Neural cell (in vitro differentiated cells): Measurements from ENCODE around the gene MAP2K7. TPM values are rescaled to one million over a fixed set of nuclear protein-coding genes. Genes with fewer than 3 reads are reported as not detected.

Experiments used
- H2AFZ ChIP-seq: fragments of 200-600, 300-800 bp; sonication (generic), shearing (Covaris generic); 2 replicates; pipeline ENCODE4 v1.6.0; 2014; ENCODE audit warnings: low read depth, mild to moderate bottlenecking, antibody characterized with exemption, low read length, moderate library complexity
- H3F3A ChIP-seq: fragments of 200-600 bp; shearing (Covaris generic); 2 replicates; pipeline ENCODE4 v1.6.1; 2016; ENCODE audit warnings: mild to moderate bottlenecking, moderate library complexity, mixed read lengths, antibody characterized with exemption, low read length; ENCODE audit not compliant: insufficient read depth, poor library complexity, severe bottlenecking
- H3K27ac ChIP-seq: fragments of 200-600, 300-800 bp; sonication (generic), shearing (Covaris generic); 2 replicates; pipeline ENCODE4 v1.5.1; 2014; ENCODE audit warnings: mild to moderate bottlenecking, low read length, moderate library complexity
- H3K27me3 ChIP-seq: fragments of 300-800, 200-600 bp; sonication (generic), shearing (Covaris generic); 2 replicates; pipeline ENCODE4 v1.6.0; 2014; ENCODE audit warnings: mild to moderate bottlenecking, low read depth, low read length, moderate library complexity; ENCODE audit not compliant: insufficient read depth
- H3K36me3 ChIP-seq: fragments of 300-800, 200-600 bp; sonication (generic), shearing (Covaris generic); 2 replicates; pipeline ENCODE4 v1.5.1; 2014; ENCODE audit warnings: mild to moderate bottlenecking, antibody characterized with exemption, low read length, moderate library complexity; ENCODE audit not compliant: insufficient read depth
- H3K4me2 ChIP-seq: fragments of 300-800, 200-600 bp; sonication (generic), shearing (Covaris generic); 2 replicates; pipeline ENCODE4 v1.6.0; 2014; ENCODE audit warnings: mild to moderate bottlenecking, low read length
- H3K4me3 ChIP-seq: fragments of 300-800, 200-600 bp; sonication (generic), shearing (Covaris generic); 2 replicates; pipeline ENCODE4 v1.5.1; 2014; ENCODE audit warnings: mild to moderate bottlenecking, low read length, moderate library complexity
- H3K79me2 ChIP-seq: fragments of 200-600 bp; shearing (Covaris generic); replicated peaks from 2 replicates; pipeline ENCODE4 v1.6.0; 2014; ENCODE audit warnings: mild to moderate bottlenecking, low read length, moderate library complexity; ENCODE audit not compliant: insufficient read depth
- H3K9ac ChIP-seq: fragments of 300-800, 200-600 bp; sonication (generic), shearing (Covaris generic); 2 replicates; pipeline ENCODE4 v1.6.1; 2016; ENCODE audit warnings: mild to moderate bottlenecking, low read length, mixed read lengths
- H3K9me2 ChIP-seq: fragments of 200-600 bp; shearing (Covaris generic); 2 replicates; pipeline ENCODE4 v1.6.1; 2016; ENCODE audit warnings: mild to moderate bottlenecking, low read length, mixed read lengths; ENCODE audit not compliant: insufficient read depth
- H3K9me3 ChIP-seq: fragments of 200-600, 300-800 bp; sonication (generic), shearing (Covaris generic); 2 replicates; pipeline ENCODE4 v1.6.1; 2016; ENCODE audit warnings: mild to moderate bottlenecking, mixed run types, low read length, moderate library complexity, mixed read lengths
- H4K20me1 ChIP-seq: fragments of 200-600 bp; shearing (Covaris generic); 2 replicates; pipeline ENCODE4 v1.6.1; 2016; ENCODE audit warnings: mild to moderate bottlenecking, mixed run types; ENCODE audit not compliant: insufficient read depth
- CTCF ChIP-seq: fragments of 450-650 bp; IDR thresholded peaks from 2 replicates; pipeline ENCODE4 v1.5.1; 2014; ENCODE audit warnings: antibody characterized with exemption, mild to moderate bottlenecking, moderate library complexity; ENCODE audit not compliant: poor library complexity, severe bottlenecking
- EP300 ChIP-seq: fragments of 450-650 bp; conservative IDR thresholded peaks from 2 replicates; pipeline ENCODE4 v1.6.1; 2014; ENCODE audit warnings: antibody characterized with exemption, mild to moderate bottlenecking, moderate library complexity; ENCODE audit not compliant: poor library complexity, severe bottlenecking
- EZH2 ChIP-seq: fragments of 200-600, 300-800 bp; shearing (Covaris generic), sonication (generic); IDR thresholded peaks from 2 replicates; pipeline ENCODE4 v1.6.1; 2014; ENCODE audit warnings: antibody characterized with exemption, low read length, borderline replicate concordance, mild to moderate bottlenecking; ENCODE audit not compliant: insufficient read depth, poor library complexity, severe bottlenecking
- MXI1 ChIP-seq: fragments of 450-650 bp; conservative IDR thresholded peaks from 2 replicates; pipeline ENCODE4 v1.6.1; 2014; ENCODE audit warnings: antibody characterized with exemption, mild to moderate bottlenecking; ENCODE audit not compliant: poor library complexity, severe bottlenecking
- POLR2AphosphoS5 ChIP-seq: IDR thresholded peaks from 2 replicates; pipeline ENCODE4 v1.6.1; 2012
- RAD21 ChIP-seq: fragments of 450-650 bp; conservative IDR thresholded peaks from 2 replicates; pipeline ENCODE4 v1.6.1; 2014; ENCODE audit warnings: antibody characterized with exemption, mild to moderate bottlenecking, moderate library complexity
- SMC3 ChIP-seq: fragments of 450-650 bp; conservative IDR thresholded peaks from 2 replicates; pipeline ENCODE4 v1.6.1; 2014; ENCODE audit warnings: antibody characterized with exemption, mild to moderate bottlenecking, moderate library complexity; ENCODE audit not compliant: poor library complexity
- TAF1 ChIP-seq: IDR thresholded peaks from 2 replicates; pipeline ENCODE4 v1.6.1; 2012; ENCODE audit warnings: low read depth
- polyA plus RNA-seq: library from polyadenylated mRNA; depleted of rRNA; stranded (reverse); fragments of >200 nt; gene quantifications from 2 replicates; pipeline ENCODE4 v1.2.3, GENCODE V29; 2014
- TF ChIP-seq, protein P1 (sequence below): IDR thresholded peaks from 2 replicates; pipeline ENCODE4 v1.6.1; 2012; ENCODE audit warnings: borderline replicate concordance

Gene MAP2K7
- polyA plus RNA-seq, 1 donor from 2014 or later: 9.2 TPM

GRCh38 chr19:7879111-7879807 lies 24.4 kb upstream of the MAP2K7 start:
- H3K27me3 ChIP-seq: no peaks in the 10 kb centered on the region
- H2AFZ ChIP-seq: no peak overlapping the region
- H3K9me2 ChIP-seq: no peaks in the 10 kb centered on the region
- H4K20me1 ChIP-seq: no peaks in the 10 kb centered on the region
- no peak overlapping the region for H3K27ac ChIP-seq
- H3K79me2 ChIP-seq: no peaks in the 10 kb centered on the region
- TF ChIP-seq, protein P1, sequence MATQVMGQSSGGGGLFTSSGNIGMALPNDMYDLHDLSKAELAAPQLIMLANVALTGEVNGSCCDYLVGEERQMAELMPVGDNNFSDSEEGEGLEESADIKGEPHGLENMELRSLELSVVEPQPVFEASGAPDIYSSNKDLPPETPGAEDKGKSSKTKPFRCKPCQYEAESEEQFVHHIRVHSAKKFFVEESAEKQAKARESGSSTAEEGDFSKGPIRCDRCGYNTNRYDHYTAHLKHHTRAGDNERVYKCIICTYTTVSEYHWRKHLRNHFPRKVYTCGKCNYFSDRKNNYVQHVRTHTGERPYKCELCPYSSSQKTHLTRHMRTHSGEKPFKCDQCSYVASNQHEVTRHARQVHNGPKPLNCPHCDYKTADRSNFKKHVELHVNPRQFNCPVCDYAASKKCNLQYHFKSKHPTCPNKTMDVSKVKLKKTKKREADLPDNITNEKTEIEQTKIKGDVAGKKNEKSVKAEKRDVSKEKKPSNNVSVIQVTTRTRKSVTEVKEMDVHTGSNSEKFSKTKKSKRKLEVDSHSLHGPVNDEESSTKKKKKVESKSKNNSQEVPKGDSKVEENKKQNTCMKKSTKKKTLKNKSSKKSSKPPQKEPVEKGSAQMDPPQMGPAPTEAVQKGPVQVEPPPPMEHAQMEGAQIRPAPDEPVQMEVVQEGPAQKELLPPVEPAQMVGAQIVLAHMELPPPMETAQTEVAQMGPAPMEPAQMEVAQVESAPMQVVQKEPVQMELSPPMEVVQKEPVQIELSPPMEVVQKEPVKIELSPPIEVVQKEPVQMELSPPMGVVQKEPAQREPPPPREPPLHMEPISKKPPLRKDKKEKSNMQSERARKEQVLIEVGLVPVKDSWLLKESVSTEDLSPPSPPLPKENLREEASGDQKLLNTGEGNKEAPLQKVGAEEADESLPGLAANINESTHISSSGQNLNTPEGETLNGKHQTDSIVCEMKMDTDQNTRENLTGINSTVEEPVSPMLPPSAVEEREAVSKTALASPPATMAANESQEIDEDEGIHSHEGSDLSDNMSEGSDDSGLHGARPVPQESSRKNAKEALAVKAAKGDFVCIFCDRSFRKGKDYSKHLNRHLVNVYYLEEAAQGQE: no peak
- H3K9ac ChIP-seq: no peak overlapping the region
- H3K36me3 ChIP-seq: no peaks in the 10 kb centered on the region
- H3K9me3 ChIP-seq: no peaks in the 10 kb centered on the region
- no peak overlapping the region for H3K4me2 ChIP-seq
- H3F3A ChIP-seq: no peaks in the 10 kb centered on the region
- H3K4me3 ChIP-seq: no peak overlapping the region

DNA sequence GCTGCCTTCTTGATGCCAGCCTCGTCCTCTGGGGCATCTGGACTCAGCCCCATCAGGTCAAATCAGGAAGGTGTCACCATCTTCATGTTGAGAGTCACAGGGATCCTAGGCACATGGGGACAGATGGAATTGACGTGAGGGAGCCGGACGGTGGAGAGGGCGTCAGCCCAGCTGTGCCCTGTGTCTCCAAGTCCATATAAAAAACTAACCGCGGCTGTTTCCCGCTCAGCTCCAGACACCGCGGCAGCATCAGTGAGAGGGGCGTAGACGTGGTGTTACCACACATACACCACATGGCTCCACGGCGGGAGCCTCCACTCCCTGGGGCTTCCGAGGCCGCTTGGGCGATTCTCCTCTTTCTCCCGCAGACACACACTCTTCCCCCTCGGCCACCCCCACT lies 23.8 kb upstream of the MAP2K7 start:
- no peaks in the 10 kb centered on the region for H3K36me3 ChIP-seq
- H3K9me3 ChIP-seq: no peaks in the 10 kb centered on the region
- H3K9me2 ChIP-seq: no peaks in the 10 kb centered on the region
- no peak overlapping the region for H3K9ac ChIP-seq
- no peak overlapping the region for H2AFZ ChIP-seq
- no peaks in the 10 kb centered on the region for H4K20me1 ChIP-seq
- H3K4me2 ChIP-seq: no peak overlapping the region
- no peaks in the 10 kb centered on the region for H3F3A ChIP-seq
- H3K4me3 ChIP-seq: no peak overlapping the region
- no peaks in the 10 kb centered on the region for H3K79me2 ChIP-seq
- H3K27ac ChIP-seq: no peak overlapping the region
- TF ChIP-seq EZH2: no peak
- TF ChIP-seq, protein P1: no peak
- no peak for TF ChIP-seq MXI1
- TF ChIP-seq RAD21: no peak
- no peak for TF ChIP-seq EP300
- no peak for TF ChIP-seq CTCF
- TF ChIP-seq POLR2AphosphoS5: no peak
- TF ChIP-seq SMC3: no peak
- no peak for TF ChIP-seq TAF1
- H3K27me3 ChIP-seq: no peaks in the 10 kb centered on the region
